Body of pancreas (tissue), 4 donors: ENCODE measurements around the gene PHF5A. TPM values are rescaled to one million over a fixed set of nuclear protein-coding genes. Genes with fewer than 3 reads are reported as not detected.
"Not testable (repeated sequence)": the region's sequence is repeated elsewhere in the genome, so short reads cannot be mapped to it uniquely, and the experiment has no call there.

Source experiments
- ATAC-seq: fragments of 150-250 bp; one replicate; pipeline ENCODE4 v1.9.1; 2016
- DNase-seq, 4 donors: peaks; one replicate each; pipeline ENCODE4 v3.0.0-alpha.2; 2019
- H3K27ac ChIP-seq, 4 donors: fragments of 200-600 bp; sonication (generic); 1 replicate in 3 of 4; 2 replicates in 1 of 4; pipeline versions ENCODE4 v1.5.1 to v1.6.1; 2016 to 2019; ENCODE audit warnings: mild to moderate bottlenecking in 1 of 4, mixed read lengths in 1 of 4, moderate library complexity in 1 of 4
- H3K27me3 ChIP-seq, 2 donors: fragments of 200-600 bp; sonication (generic); one replicate each; pipeline ENCODE4 v1.6.0; 2016; ENCODE audit warnings: mild to moderate bottlenecking in 1 of 2
- H3K36me3 ChIP-seq, 2 donors: fragments of 200-600 bp; sonication (generic); replicated peaks in 1 of 2; 2 replicates each; pipeline ENCODE4 v1.5.1; 2016; ENCODE audit warnings: low read depth in 2 of 2; ENCODE audit not compliant: insufficient read depth in 1 of 2
- H3K4me1 ChIP-seq: fragments of 200-600 bp; sonication (generic); one replicate; pipeline ENCODE4 v1.6.0; 2016
- H3K4me3 ChIP-seq, 2 donors: fragments of 200-600 bp; sonication (generic); 1 replicate in 1 of 2; 2 replicates in 1 of 2; pipeline ENCODE4 v1.5.1; 2016 to 2019
- H3K9me3 ChIP-seq, 3 donors: fragments of 200-600 bp; sonication (generic); 1 replicate in 2 of 3; 2 replicates in 1 of 3; pipeline ENCODE4 v1.5.1; 2016
- POLR2A ChIP-seq, 3 donors: fragments of 450-650 bp; IDR thresholded peaks; one replicate each; pipeline ENCODE4 v1.6.1; 2016; ENCODE audit warnings: antibody characterized with exemption in 3 of 3, mild to moderate bottlenecking in 2 of 3
- WGBS, 2 donors: methylation state at CpG; one replicate each; pipeline ENCODE4 v1.1.5; 2017; 5-methylcytosine and 5-hydroxymethylcytosine counted together
- intact Hi-C: fragments of 100-400 bp; cut with DNase I; formaldehyde crosslinking; loops from one replicate; pipeline ENCODE4 v1.15.1; 2023
- total RNA-seq, 2 donors: library from RNA; depleted of rRNA; stranded (reverse); fragments of >200 nt; gene quantifications; one replicate each; pipeline ENCODE4 v1.1.0, GENCODE V29; 2016
- TF ChIP-seq, protein P1 (sequence below), 7 experiments: fragments of 450-650 bp in 4 of 7; fragments of 200-600 bp in 3 of 7; sonication (generic) in 3 of 7; IDR thresholded peaks; one replicate each; pipeline ENCODE4 v1.5.1; 2016 to 2019; ENCODE audit warnings: antibody characterized with exemption in 7 of 7

The PHF5A gene
- total RNA-seq, 2 donors from 2014 or later = 15.5 to 19.2 TPM

DNA sequence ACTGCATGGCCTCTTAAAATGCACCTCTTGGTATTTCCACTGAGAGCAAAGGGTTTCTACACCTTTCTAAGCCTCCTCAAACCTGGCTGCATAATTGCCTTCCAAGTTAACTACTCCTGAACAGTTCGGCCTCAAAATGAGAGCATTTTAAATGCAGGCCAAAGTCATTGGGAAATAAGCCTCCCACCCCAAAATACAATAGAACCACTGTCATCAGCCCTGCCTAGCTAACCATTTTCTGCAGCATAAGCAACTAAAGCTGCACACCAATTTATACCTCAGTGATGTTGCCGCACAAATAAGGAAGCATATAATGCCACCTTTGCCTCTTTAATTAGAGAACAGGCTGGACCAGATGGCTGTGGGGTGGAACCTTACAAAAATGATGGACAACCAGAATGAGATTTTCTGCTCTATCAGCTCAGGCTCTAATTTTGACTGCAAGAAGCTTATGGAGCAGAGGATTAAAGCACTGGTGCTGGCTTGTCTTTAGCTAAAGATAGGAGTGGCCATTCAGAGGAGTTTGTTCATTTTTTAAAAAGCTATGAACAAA is 26.2 kb downstream of the PHF5A start:
- Histone ChIP-seq H3K9me3 (no peaks in the 10 kb centered on the region), H3K27me3 (no peaks in the 10 kb centered on the region), H3K27ac (peak overlapping the region in 1 of 4 donors; percentile 100), H3K36me3 (no peaks in the 10 kb centered on the region), H3K4me1 (peaks cover 54% of the 10 kb centered on the region), H3K4me3 (no peak overlapping the region)
- 50 to 57% methylated on average over 2 of the region's 2 CpGs for WGBS, 2 donors
- intact Hi-C loops = no loop called here
- TF ChIP-seq, protein P1, sequence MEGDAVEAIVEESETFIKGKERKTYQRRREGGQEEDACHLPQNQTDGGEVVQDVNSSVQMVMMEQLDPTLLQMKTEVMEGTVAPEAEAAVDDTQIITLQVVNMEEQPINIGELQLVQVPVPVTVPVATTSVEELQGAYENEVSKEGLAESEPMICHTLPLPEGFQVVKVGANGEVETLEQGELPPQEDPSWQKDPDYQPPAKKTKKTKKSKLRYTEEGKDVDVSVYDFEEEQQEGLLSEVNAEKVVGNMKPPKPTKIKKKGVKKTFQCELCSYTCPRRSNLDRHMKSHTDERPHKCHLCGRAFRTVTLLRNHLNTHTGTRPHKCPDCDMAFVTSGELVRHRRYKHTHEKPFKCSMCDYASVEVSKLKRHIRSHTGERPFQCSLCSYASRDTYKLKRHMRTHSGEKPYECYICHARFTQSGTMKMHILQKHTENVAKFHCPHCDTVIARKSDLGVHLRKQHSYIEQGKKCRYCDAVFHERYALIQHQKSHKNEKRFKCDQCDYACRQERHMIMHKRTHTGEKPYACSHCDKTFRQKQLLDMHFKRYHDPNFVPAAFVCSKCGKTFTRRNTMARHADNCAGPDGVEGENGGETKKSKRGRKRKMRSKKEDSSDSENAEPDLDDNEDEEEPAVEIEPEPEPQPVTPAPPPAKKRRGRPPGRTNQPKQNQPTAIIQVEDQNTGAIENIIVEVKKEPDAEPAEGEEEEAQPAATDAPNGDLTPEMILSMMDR (IDR thresholded peaks at IDR 0.05) = no peak
- TF ChIP-seq POLR2A (IDR thresholded peaks at IDR 0.05) = no peak
- DNase-seq = no peak
- ATAC-seq = no peak

DNA sequence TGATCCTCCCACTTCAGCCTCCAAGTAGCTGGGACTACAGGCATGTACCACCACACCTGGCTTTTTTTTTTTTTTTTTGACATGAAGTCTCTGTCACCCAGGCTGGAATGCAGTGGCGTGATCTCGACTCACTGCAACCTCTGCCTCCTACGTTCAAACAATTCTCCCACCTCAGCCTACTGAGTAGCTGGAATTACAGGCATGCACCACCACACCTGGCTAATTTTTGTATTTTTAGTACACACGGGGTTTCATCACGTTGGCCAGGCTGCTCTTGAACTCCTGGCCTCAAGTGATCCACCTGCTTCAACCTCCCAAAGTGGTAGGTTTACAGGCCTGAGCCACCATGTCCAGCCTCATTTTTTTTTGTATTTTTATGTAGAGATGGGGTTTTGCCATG is 28.0 kb downstream of the PHF5A start:
- Histone ChIP-seq H3K4me1 (peaks cover 66% of the 10 kb centered on the region), H3K36me3 (peaks cover 13% of the 10 kb centered on the region in 2 donors)
- ATAC-seq, DNase-seq, H3K27me3 ChIP-seq, intact Hi-C loops, H3K9me3 ChIP-seq, H3K27ac ChIP-seq, H3K4me3 ChIP-seq: not testable (repeated sequence)
- WGBS, 2 donors = 77 to 87% methylated on average over 5 of the region's 5 CpGs

DNA sequence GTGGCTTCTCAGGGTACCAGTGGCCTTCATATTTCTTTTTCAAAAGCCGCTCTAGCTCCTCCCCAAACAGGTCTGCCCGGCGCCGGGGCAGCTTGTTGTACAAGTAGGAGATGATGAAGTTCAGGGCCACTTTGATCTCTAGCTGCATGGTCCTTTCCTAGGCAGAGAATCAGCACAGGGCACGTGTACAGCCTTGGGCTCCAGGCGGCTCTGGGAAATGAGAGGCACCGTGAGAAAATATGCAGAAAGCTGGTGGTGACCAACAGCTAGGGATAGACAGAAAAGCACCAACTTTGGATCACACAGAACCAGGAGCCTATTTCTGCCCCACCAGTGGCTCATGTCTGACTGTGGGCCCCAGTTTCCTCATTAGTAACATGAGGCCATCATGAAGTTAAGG is 31.3 kb downstream of the PHF5A start:
- H3K27ac ChIP-seq = no peak overlapping the region
- no peaks in the 10 kb centered on the region for H3K9me3 ChIP-seq
- H3K27me3 ChIP-seq = no peaks in the 10 kb centered on the region
- DNase-seq (no peak), ATAC-seq (no peak)
- H3K36me3 ChIP-seq = peaks cover 17% of the 10 kb centered on the region in 2 donors
- no peak overlapping the region for H3K4me3 ChIP-seq
- WGBS, 2 donors = 67 to 83% methylated on average over 5 to 7 of the region's 7 CpGs
- intact Hi-C loops = no loop called here
- H3K4me1 ChIP-seq = peaks cover 72% of the 10 kb centered on the region
- TF ChIP-seq, protein P1 (IDR thresholded peaks at IDR 0.05) = no peak
- no peak for TF ChIP-seq POLR2A (IDR thresholded peaks at IDR 0.05)

DNA sequence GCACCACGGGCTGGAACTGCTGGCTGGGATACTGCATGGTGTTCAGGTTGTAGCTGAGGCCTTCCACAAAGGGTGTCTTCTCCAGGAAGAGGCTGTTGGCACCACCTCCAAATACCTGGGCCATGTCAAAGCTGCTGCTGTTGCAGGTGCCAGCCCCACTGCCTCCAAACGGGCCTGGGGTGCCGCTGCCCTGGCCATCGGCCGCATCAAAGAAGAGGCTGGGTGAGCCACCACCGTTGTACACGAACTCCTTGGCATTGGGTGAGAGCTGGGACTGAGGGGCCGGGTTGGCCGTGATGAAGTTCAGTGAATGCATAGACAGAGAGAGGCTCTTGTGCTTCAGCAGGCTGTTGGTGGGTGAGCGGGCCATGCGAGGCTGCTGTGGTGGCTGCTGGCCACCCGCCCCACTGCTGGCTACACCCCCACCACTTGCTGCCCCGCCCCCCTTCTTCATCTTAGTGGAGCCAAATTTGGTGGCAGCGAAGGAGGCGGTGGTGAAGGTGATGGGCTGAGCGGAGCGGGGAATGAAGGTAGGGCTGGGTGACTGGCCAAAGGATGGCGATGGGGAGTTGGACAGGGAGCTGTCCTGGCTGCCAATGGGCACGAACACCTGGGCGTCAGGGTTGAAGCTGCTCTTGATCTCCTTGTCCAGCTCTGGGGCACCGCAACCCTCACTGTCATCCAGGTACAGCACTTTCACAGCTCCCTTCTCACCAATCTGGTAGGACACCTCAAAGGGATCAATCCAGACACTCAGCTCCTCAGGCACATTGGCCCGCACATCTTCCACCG is 32.0 kb downstream of the PHF5A start:
- H3K4me3 ChIP-seq = no peak overlapping the region
- DNase-seq (no peak), ATAC-seq (no peak)
- WGBS, 2 donors = 83 to 88% methylated on average over 12 to 22 of the region's 23 CpGs
- H3K27ac ChIP-seq = no peak overlapping the region
- TF ChIP-seq, protein P1 (IDR thresholded peaks at IDR 0.05) = no peak
- TF ChIP-seq POLR2A (IDR thresholded peaks at IDR 0.05) = no peak
- peaks cover 65% of the 10 kb centered on the region for H3K4me1 ChIP-seq
- intact Hi-C loops = no loop called here
- H3K36me3 ChIP-seq = peaks cover 17% of the 10 kb centered on the region in 2 donors
- H3K9me3 ChIP-seq = no peaks in the 10 kb centered on the region
- H3K27me3 ChIP-seq = no peaks in the 10 kb centered on the region

DNA sequence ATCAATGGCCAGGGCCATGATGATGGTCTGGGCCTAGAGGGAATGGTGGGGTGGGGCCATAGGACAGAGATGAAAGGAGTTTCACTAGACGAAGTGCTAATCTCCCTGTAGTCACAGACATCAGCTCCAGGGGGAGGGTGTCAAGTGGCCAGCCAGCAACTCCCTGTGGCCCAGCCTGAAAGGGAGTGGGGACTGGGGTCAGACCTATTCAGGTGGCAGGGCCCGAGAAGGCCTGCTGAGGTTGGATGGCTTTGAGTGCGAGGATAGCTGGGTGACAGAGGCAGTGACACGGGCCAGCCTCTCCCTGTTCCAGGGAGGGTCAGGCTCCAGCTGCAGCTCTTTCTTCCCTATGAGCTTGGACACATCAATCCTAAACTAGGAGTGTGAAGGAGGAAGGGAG is 32.9 kb downstream of the PHF5A start:
- peaks cover 17% of the 10 kb centered on the region in 2 donors for H3K36me3 ChIP-seq
- H3K9me3 ChIP-seq = no peaks in the 10 kb centered on the region
- H3K27me3 ChIP-seq = no peaks in the 10 kb centered on the region
- 61 to 69% methylated on average over 3 to 4 of the region's 4 CpGs for WGBS, 2 donors
- intact Hi-C loops = no loop called here
- ATAC-seq (no peak), DNase-seq (no peak)
- TF ChIP-seq, protein P1 (IDR thresholded peaks at IDR 0.05) = no peak
- TF ChIP-seq POLR2A (IDR thresholded peaks at IDR 0.05) = no peak
- H3K4me3 ChIP-seq = no peak overlapping the region
- peaks cover 58% of the 10 kb centered on the region for H3K4me1 ChIP-seq
- H3K27ac ChIP-seq = peak overlapping the region in 1 of 4 donors; percentile 28

DNA sequence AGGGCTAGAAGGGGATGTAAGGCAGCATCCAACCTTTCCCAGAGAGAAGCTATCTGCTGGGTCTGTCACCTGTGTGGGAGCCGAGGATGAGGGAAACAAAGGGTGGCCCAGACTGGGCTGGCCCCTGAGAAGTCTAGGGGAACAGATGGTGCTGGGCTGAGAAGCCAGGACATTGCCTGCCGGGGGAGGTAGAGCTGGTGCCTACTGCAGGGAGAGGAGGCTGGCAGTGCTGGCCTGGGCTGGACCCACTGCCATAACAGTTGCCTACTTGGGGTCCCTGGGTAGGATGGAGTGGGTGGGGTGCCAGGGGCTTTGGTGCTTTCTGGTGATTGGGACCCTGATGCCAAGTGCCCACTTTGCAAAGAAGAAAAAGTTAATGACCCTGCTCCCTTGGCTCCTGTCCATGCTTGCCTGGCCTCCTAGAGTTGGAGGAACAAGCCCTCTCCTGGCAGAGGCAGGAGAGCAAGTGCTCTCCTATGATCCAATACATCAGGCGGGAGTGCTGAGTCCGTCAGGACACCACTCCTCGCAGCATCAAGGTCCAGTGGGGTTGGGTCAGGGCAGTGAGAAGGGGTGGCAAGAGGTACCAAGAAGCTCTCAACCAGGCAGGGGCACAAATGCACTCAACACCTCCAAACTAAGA is 34.0 kb downstream of the PHF5A start:
- ATAC-seq, intact Hi-C loops, H3K27me3 ChIP-seq, H3K4me3 ChIP-seq, H3K9me3 ChIP-seq: not testable (repeated sequence)
- 68 to 82% methylated on average over 3 to 5 of the region's 5 CpGs for WGBS, 2 donors
- H3K36me3 ChIP-seq = peaks cover 17% of the 10 kb centered on the region in 2 donors
- DNase-seq = peak in 1 of 4 donors; percentile 18
- H3K27ac ChIP-seq = peak overlapping the region in 2 of 4 donors; percentile 17 to 24
- H3K4me1 ChIP-seq = peaks cover 47% of the 10 kb centered on the region

DNA sequence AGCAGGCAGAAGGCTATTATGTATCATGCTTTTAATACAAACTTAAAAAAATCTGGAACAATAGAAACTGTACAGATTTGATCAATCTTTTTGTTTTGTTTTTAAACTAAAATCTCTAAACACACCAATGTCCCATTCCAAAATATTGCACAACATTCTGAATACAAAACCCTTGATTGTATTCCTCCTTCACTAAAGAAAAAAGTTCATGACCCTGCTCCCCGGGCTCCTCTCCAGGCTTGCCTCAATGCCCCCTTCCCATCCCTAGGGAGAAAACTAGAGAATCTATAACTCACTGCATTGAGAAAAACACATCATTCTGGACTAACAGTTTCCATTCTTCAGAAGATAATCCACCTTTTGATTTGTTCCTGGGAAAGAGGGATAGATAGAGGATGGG is 35.0 kb downstream of the PHF5A start:
- intact Hi-C loops, H3K4me3 ChIP-seq, H3K27me3 ChIP-seq, ATAC-seq, DNase-seq, H3K27ac ChIP-seq, H3K9me3 ChIP-seq: not testable (repeated sequence)
- 59 to 67% methylated on average over 1 of the region's 1 CpG for WGBS, 2 donors
- H3K4me1 ChIP-seq = peaks cover 39% of the 10 kb centered on the region
- peaks cover 17% of the 10 kb centered on the region in 2 donors for H3K36me3 ChIP-seq
